GM03348 (cell line): ENCODE measurements around the gene SH2D6.

Experiments used
- DNase-seq: peaks from one replicate; pipeline ENCODE4 v3.0.0; 2012; ENCODE audit warnings: low spot score

The SH2D6 gene

GRCh38 chr2:85440729-85441128, 22.2 kb downstream of the SH2D6 start:
- DNase-seq, result no peak

GRCh38 chr2:85441864-85442263, 23.4 kb downstream of the SH2D6 start:
- no peak for DNase-seq

GRCh38 chr2:85444629-85445172, 26.2 kb downstream of the SH2D6 start:
- DNase-seq, result peak; percentile 34

GRCh38 chr2:85445316-85446295, 27.1 kb downstream of the SH2D6 start:
- peak; percentile 90 for DNase-seq

GRCh38 chr2:85446296-85447221, 28.0 kb downstream of the SH2D6 start:
- DNase-seq, result no peak

DNA sequence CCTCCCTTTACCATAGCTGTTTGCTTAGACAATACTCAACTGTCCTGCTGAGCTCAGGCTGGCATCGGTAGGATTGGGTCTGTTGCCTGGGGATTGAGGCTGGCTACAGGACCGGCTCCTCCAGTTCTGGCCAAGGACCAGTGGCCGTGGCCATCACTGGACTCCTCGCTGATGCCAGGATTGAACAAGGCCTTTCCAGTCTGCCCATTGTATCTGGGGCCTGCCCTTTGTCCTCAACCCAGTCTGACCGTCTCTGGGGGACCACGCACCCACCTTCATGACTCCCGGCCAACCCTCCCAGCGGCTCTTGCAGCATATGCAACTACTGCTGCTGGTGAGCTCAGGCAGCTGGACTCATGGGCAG, 28.7 kb downstream of the SH2D6 start:
- no peak for DNase-seq

DNA sequence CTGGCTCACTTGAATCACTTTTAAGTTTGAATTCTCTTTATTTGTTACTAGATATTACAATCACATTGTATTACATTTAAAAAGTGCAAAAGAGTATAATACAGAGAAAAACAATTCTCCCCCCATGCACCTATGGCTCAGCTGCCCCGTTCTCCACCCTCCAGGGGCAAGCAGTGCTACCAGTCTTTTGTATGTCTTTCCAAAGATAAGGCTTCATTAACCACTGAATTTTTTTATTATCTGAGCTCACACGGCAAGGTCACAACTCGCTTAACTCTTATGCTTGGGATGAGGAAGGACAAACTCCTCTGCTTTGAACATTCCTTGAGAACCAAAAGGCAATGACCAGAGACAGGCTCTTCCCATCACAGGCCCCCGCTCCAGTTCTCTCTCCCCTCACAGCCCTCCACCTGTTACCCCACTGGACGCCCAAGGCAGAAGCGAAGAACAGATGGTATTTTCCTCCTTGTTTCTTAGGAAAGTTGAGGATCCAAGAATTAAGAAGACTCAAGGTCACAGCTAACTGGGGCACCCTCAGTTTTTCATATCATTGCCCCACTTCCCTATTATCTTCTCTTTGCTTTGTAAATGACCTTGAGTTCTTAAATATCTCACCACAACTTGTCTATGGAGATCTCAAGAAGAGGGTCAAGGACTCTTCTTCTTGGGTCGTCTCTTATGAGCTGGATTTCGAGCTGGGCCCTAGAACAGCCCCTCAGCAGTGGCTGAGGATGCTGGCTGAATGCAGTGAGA, 30.1 kb downstream of the SH2D6 start:
- DNase-seq, result no peak

- no peak for DNase-seq
Observed at GRCh38 chr2:85449214-85449588, 30.7 kb downstream of the SH2D6 start.

GRCh38 chr2:85452237-85452636, 33.7 kb downstream of the SH2D6 start:
- no peak for DNase-seq

DNA sequence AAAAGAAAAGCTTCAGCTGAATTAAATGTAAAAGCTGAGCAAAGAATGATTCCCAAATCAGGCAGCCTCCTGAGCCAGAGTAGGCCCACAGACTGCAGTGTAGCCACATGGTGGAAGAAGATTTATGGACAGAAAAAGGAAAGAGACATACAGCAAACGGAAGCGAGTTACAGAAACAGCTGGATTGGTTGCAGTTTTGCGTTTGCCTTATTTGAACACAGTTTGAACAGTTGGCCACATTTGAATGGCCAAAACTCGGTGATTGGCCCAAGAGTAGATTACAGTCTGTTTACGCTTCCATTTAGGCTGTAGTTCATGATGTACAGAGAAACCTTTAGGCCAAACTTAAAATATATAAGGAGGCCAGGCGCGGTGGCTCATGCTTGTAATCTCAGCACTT, 35.1 kb downstream of the SH2D6 start:
- no peak for DNase-seq

DNA sequence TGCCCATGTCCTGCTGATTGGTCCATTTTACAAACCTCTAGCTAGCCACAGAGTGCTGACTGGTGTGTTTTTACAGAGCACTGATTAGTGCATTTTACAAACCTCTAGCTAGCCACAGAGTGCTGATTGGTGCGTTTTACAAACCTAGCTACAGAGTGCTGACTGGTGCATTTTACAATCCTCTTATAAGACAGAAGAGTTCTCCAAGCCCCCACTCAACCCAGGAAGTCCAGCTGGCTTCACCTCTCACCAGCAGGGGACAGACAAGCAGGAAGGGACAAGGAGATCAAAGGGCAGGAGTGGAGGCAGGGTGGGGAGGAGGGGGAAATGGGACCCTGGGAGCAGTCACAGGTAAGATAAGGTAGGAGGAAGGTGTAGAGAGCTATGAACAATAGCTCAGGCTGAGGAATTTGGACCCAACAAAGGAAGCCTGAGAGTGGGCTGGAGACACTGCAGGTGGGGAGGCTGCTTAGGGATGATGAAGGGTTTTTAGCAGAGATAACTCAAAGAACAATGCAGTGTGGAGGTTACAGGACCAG, 37.1 kb downstream of the SH2D6 start:
- no peak for DNase-seq

DNA sequence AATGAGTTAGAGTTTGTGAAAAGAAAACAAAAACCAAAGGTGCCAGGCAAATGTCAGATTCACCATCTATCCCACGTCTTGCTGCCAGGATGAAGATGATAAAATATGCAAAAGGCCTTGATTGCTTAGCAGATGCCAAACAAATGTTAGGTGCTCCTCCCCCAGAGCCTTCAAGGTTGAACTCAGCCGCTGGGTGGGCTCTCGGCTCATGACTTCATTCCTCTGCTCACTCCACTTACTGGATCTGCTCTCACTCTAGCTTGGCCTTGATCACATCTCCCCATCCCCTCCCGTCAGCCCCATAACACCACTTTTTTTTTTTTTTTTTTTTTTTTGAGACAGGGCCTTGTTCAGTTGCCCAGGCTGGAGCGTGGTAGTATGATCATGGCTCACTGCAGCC, 38.5 kb downstream of the SH2D6 start:
- DNase-seq, result no peak

DNA sequence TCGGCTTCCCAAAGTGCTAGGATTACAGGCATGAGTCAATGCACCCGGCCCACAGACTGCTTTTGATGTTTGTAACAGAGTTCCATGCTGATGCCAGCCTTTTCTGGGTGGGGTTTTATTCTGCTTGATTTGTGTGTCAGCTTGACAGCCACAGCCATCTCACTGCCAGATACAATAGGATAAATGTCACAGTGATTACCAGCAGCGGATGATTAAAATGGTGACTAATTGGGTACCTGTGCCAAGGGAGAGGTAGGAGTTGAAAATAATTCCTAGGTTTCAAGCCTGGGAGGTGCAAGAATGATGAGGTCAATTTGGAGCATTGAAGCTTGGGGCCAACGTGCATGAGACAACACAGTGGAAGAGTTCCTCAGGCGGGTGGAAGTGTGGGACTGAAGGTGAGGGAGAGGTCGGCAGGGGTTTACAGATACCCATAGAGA, 39.4 kb downstream of the SH2D6 start:
- DNase-seq, result peak; percentile 47

- no peak for DNase-seq
Observed at GRCh38 chr2:85458601-85459563, 40.4 kb downstream of the SH2D6 start.

DNA sequence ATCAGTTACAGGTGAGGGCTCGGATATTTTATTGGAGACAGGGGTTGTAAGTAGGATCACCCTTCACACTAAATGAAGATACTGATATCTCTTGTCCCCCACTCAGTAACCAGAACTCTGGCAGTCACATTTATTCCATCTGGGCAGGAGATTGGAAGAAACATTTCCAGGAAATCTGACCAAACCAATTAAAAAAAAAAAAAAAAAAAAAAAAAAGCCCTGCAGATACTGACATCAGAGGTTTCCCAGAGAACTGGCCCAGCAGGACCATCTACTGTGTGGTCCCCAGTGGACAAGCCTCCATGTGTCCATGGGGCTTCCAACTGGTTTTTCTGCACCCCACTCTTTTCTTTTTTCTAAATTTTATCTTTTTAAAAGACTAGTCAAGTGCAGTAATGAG, 41.3 kb downstream of the SH2D6 start:
- peak; percentile 18 for DNase-seq

- no peak for DNase-seq
Observed at GRCh38 chr2:85462322-85462721, 43.8 kb downstream of the SH2D6 start.

GRCh38 chr2:85468096-85468703, 49.7 kb downstream of the SH2D6 start:
- DNase-seq, result no peak

DNA sequence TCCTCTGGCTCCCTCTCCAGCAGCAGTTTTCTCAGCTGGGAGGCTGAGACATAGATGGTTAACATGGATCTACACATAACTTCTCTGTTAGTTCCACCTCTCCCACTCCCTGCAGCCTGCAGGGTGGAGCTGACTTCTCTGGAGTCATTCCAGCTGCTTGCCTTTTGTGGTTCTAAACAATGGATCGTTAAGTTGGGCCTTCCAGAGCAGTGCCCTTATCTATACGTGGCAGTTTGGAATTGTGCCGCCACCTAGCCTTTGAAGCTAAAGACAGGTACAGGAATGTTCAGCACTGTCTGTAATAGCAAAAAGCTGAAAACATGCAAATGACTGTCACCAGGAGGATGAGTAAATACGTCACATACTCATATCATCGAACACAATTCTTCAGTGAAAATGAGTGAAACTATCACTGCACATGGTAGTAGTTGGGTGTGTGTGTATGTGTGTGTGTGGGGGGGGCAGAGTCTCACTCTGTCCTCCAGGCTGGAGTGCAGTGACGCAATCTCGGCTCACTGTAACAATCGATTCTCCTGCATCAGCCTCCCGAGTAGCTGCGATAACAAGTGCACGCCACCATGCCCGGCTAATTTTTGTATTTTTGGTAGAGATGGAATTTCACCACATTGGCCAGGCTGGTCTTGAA, 50.3 kb downstream of the SH2D6 start:
- peak; percentile 67 for DNase-seq
